Measurements from ENCODE around the gene CACNB4.

Gene CACNB4

GRCh38 chr2:151786483-151786882 lies 312.4 kb downstream of the CACNB4 start:
- peaks cover 29% of the 10 kb centered on the region for H3K36me3 ChIP-seq (ENCODE audit: insufficient read depth, low read length)
- no peaks in the 10 kb centered on the region for H3K9me3 ChIP-seq (ENCODE audit: low read length)
- no peak overlapping the region for H3K9ac ChIP-seq (ENCODE audit: low read length)
- H4K20me1 ChIP-seq (ENCODE audit: insufficient read depth, low read length) = no peaks in the 10 kb centered on the region
- H3K27ac ChIP-seq (ENCODE audit: low read depth, low read length, poor library complexity, severe bottlenecking) = no peak overlapping the region
- H3K9me2 ChIP-seq (ENCODE audit: low read depth, low read length) = no peaks in the 10 kb centered on the region
- no peaks in the 10 kb centered on the region for H3K4me1 ChIP-seq (ENCODE audit: insufficient read depth, low read length, severe bottlenecking)
- H3K27me3 ChIP-seq (ENCODE audit: insufficient read depth, low read length) = no peaks in the 10 kb centered on the region
- H2AFZ ChIP-seq (ENCODE audit: low read length) = no peak overlapping the region
- H3K79me2 ChIP-seq (ENCODE audit: insufficient read depth, low read length) = no peaks in the 10 kb centered on the region
- H3K4me2 ChIP-seq (ENCODE audit: low read length) = no peak overlapping the region
- TF ChIP-seq CTCF (IDR thresholded peaks at IDR 0.05; ENCODE audit: low read length) (no peak), EZH2 (IDR thresholded peaks at IDR 0.05; ENCODE audit: borderline replicate concordance, low read length) (no peak)
- H3K4me3 ChIP-seq (ENCODE audit: low read depth, low read length, poor library complexity, severe bottlenecking) = no peak overlapping the region
- H3F3A ChIP-seq (ENCODE audit: insufficient read depth, low read length) = no peaks in the 10 kb centered on the region

GRCh38 chr2:151786077-151786476 lies 312.8 kb downstream of the CACNB4 start:
- H3K79me2 ChIP-seq (ENCODE audit: insufficient read depth, low read length) = no peaks in the 10 kb centered on the region

GRCh38 chr2:151783133-151783520 lies 315.7 kb downstream of the CACNB4 start:
- H3K4me2 ChIP-seq (ENCODE audit: low read length) = no peak overlapping the region
- H3F3A ChIP-seq (ENCODE audit: insufficient read depth, low read length) = no peaks in the 10 kb centered on the region
- H3K4me3 ChIP-seq (ENCODE audit: low read depth, low read length, poor library complexity, severe bottlenecking) = no peak overlapping the region
- no peaks in the 10 kb centered on the region for H3K4me1 ChIP-seq (ENCODE audit: insufficient read depth, low read length, severe bottlenecking)
- no peak overlapping the region for H3K27ac ChIP-seq (ENCODE audit: low read depth, low read length, poor library complexity, severe bottlenecking)
- peaks cover 36% of the 10 kb centered on the region for H3K36me3 ChIP-seq (ENCODE audit: insufficient read depth, low read length)
- H3K79me2 ChIP-seq (ENCODE audit: insufficient read depth, low read length) = no peaks in the 10 kb centered on the region
- TF ChIP-seq EZH2 (IDR thresholded peaks at IDR 0.05; ENCODE audit: borderline replicate concordance, low read length) = no peak
- TF ChIP-seq CTCF (IDR thresholded peaks at IDR 0.05; ENCODE audit: low read length) = no peak
- no peak overlapping the region for H2AFZ ChIP-seq (ENCODE audit: low read length)
- no peaks in the 10 kb centered on the region for H3K27me3 ChIP-seq (ENCODE audit: insufficient read depth, low read length)
- no peaks in the 10 kb centered on the region for H3K9me2 ChIP-seq (ENCODE audit: low read depth, low read length)
- H3K9ac ChIP-seq (ENCODE audit: low read length) = no peak overlapping the region
- H3K9me3 ChIP-seq (ENCODE audit: low read length) = no peaks in the 10 kb centered on the region
- no peaks in the 10 kb centered on the region for H4K20me1 ChIP-seq (ENCODE audit: insufficient read depth, low read length)

More at GRCh38 chr2:151786077-151786476, 312.8 kb downstream of the CACNB4 start:
- Histone ChIP-seq H3K9ac (ENCODE audit: low read length) (no peak overlapping the region), H3K9me2 (ENCODE audit: low read depth, low read length) (no peaks in the 10 kb centered on the region), H3K4me2 (ENCODE audit: low read length) (no peak overlapping the region), H3K27me3 (ENCODE audit: insufficient read depth, low read length) (no peaks in the 10 kb centered on the region), H3K9me3 (ENCODE audit: low read length) (no peaks in the 10 kb centered on the region), H3K36me3 (ENCODE audit: insufficient read depth, low read length) (peaks cover 33% of the 10 kb centered on the region), H3K4me1 (ENCODE audit: insufficient read depth, low read length, severe bottlenecking) (no peaks in the 10 kb centered on the region), H4K20me1 (ENCODE audit: insufficient read depth, low read length) (no peaks in the 10 kb centered on the region), H3K27ac (ENCODE audit: low read depth, low read length, poor library complexity, severe bottlenecking) (no peak overlapping the region), H3F3A (ENCODE audit: insufficient read depth, low read length) (no peaks in the 10 kb centered on the region), H2AFZ (ENCODE audit: low read length) (no peak overlapping the region), H3K4me3 (ENCODE audit: low read depth, low read length, poor library complexity, severe bottlenecking) (no peak overlapping the region)
- TF ChIP-seq CTCF (IDR thresholded peaks at IDR 0.05; ENCODE audit: low read length) (no peak), EZH2 (IDR thresholded peaks at IDR 0.05; ENCODE audit: borderline replicate concordance, low read length) (no peak)
